ENCODE data around the gene MAP4. TPM values are rescaled to one million over a fixed set of nuclear protein-coding genes. Genes with fewer than 3 reads are reported as not detected.

The MAP4 gene
- total and polyA plus RNA-seq, 2 donors (not counting 3 experiments of a cell fraction or from before 2014, with no cell fraction given): 121 to 290 TPM

- Histone ChIP-seq H3K79me2 (ENCODE audit: control insufficient read depth, insufficient read depth, low read length) (peaks cover 28% of the 10 kb centered on the region), H3K36me3 (ENCODE audit: control insufficient read depth in 2 of 2, extremely low read depth in 1 of 2, insufficient read depth in 2 of 2, low read length in 2 of 2) (no peaks in the 10 kb centered on the region), H3K9me1 (replicated peaks; ENCODE audit: control insufficient read depth, extremely low read depth, insufficient read depth, low read length) (no peaks in the 10 kb centered on the region), H3K9ac (replicated peaks; ENCODE audit: extremely low read depth, insufficient read depth, low read length) (no peak overlapping the region), H3K4me3 (replicated peaks in 1 of 3; ENCODE audit: insufficient read depth in 1 of 3, low read depth in 1 of 3, low read length in 3 of 3) (no peak overlapping the region), H3K4me2 (ENCODE audit: insufficient read depth, low read length) (no peak overlapping the region), H3K9me3 (replicated peaks; ENCODE audit: control insufficient read depth, insufficient read depth, low read length) (no peaks in the 10 kb centered on the region), H2AFZ (ENCODE audit: low read depth, low read length) (no peak overlapping the region), H3K27me3 (ENCODE audit: control insufficient read depth in 2 of 2, insufficient read depth in 2 of 2, low read length in 2 of 2) (no peaks in the 10 kb centered on the region), H3K27ac (ENCODE audit: insufficient read depth, low read depth, low read length) (no peak overlapping the region), H3K4me1 (ENCODE audit: control insufficient read depth, extremely low read depth, insufficient read depth, low read length) (no peaks in the 10 kb centered on the region), H4K20me1 (replicated peaks; ENCODE audit: control insufficient read depth, extremely low read depth, insufficient read depth, low read length) (peaks cover 4% of the 10 kb centered on the region)
- CTCF ChIA-PET: no interaction called here
- no TSS peak for BruUV-seq (replicated peaks)
- no peak for FAIRE-seq
- intact Hi-C loops (cut with micrococcal nuclease) (no loop called here), dilution Hi-C loops (cut with MboI; ENCODE audit: extremely low pct_ligation_motif_present, low sequenced_read_pairs) (no loop called here)
- no peak for DNase-seq (ENCODE audit: low read depth, low spot score)
- POLR2A ChIA-PET: no interaction called here
- TF ChIP-seq FOS (IDR thresholded peaks at IDR 0.05; ENCODE audit: borderline replicate concordance, insufficient read depth, low read length) (no peak), EZH2 (IDR thresholded peaks at IDR 0.05; ENCODE audit: borderline replicate concordance, low read depth, low read length, severe bottlenecking) (no peak), MYC (IDR thresholded peaks at IDR 0.05; ENCODE audit: low read depth, low read length) (no peak)
Observed at GRCh38 chr3:47964740-47965139, 51.5 kb downstream of the MAP4 start.

- Histone ChIP-seq H3K4me2 (ENCODE audit: insufficient read depth, low read length) (no peak overlapping the region), H4K20me1 (replicated peaks; ENCODE audit: control insufficient read depth, extremely low read depth, insufficient read depth, low read length) (peaks cover 4% of the 10 kb centered on the region), H3K27me3 (ENCODE audit: control insufficient read depth in 2 of 2, insufficient read depth in 2 of 2, low read length in 2 of 2) (no peaks in the 10 kb centered on the region), H3K36me3 (ENCODE audit: control insufficient read depth in 2 of 2, extremely low read depth in 1 of 2, insufficient read depth in 2 of 2, low read length in 2 of 2) (no peaks in the 10 kb centered on the region), H3K4me3 (replicated peaks in 1 of 3; ENCODE audit: insufficient read depth in 1 of 3, low read depth in 1 of 3, low read length in 3 of 3) (no peak overlapping the region), H3K79me2 (ENCODE audit: control insufficient read depth, insufficient read depth, low read length) (peaks cover 20% of the 10 kb centered on the region), H3K9me3 (replicated peaks; ENCODE audit: control insufficient read depth, insufficient read depth, low read length) (no peaks in the 10 kb centered on the region), H3K9me1 (replicated peaks; ENCODE audit: control insufficient read depth, extremely low read depth, insufficient read depth, low read length) (no peaks in the 10 kb centered on the region), H3K4me1 (ENCODE audit: control insufficient read depth, extremely low read depth, insufficient read depth, low read length) (no peaks in the 10 kb centered on the region), H3K9ac (replicated peaks; ENCODE audit: extremely low read depth, insufficient read depth, low read length) (no peak overlapping the region), H2AFZ (ENCODE audit: low read depth, low read length) (no peak overlapping the region), H3K27ac (ENCODE audit: insufficient read depth, low read depth, low read length) (no peak overlapping the region)
- intact Hi-C loops (cut with micrococcal nuclease) (no loop called here), dilution Hi-C loops (cut with MboI; ENCODE audit: extremely low pct_ligation_motif_present, low sequenced_read_pairs) (no loop called here)
- BruUV-seq (replicated peaks): no TSS peak
- CTCF ChIA-PET: interaction anchor here (1.1 to 1.4 kb wide), 5 partner anchors 9 to 38 kb away, joined by 3 to 4 read pairs (median 4); no protein-coding TSS in a partner anchor
- no peak for DNase-seq (ENCODE audit: low read depth, low spot score)
- FAIRE-seq: no peak
- POLR2A ChIA-PET: no interaction called here
- TF ChIP-seq GATA2 (IDR thresholded peaks at IDR 0.05; ENCODE audit: insufficient read depth, insufficient read length, low read depth, low read length) (no peak), EZH2 (IDR thresholded peaks at IDR 0.05; ENCODE audit: borderline replicate concordance, low read depth, low read length, severe bottlenecking) (no peak), JUN (IDR thresholded peaks at IDR 0.05; ENCODE audit: borderline replicate concordance, insufficient read depth, insufficient read length, low read depth) (no peak), MAX (IDR thresholded peaks at IDR 0.05; ENCODE audit: insufficient read depth, insufficient read length) (no peak), POLR2AphosphoS5 (IDR thresholded peaks at IDR 0.05; ENCODE audit: insufficient read depth, low read depth, low read length) (no peak), POLR2A (IDR thresholded peaks at IDR 0.05; ENCODE audit: low read depth, low read length) (no peak), FOS (IDR thresholded peaks at IDR 0.05; ENCODE audit: borderline replicate concordance, insufficient read depth, low read length) (no peak), CTCF (IDR thresholded peaks at IDR 0.05; ENCODE audit: extremely low read depth in 1 of 2, insufficient read depth in 1 of 2, low read depth in 1 of 2, low read length in 2 of 2) (no peak), MYC (IDR thresholded peaks at IDR 0.05; ENCODE audit: low read depth, low read length) (no peak)
Observed at GRCh38 chr3:47961815-47962606, 54.2 kb downstream of the MAP4 start.

All from endothelial cell of umbilical vein (primary cell).